HG03066 (cell line): ENCODE results near the gene CLNK.
"Not testable (repeated sequence)": the region's sequence is repeated elsewhere in the genome, so short reads cannot be mapped to it uniquely, and the experiment has no call there.

Source experiments
- ATAC-seq: cut with Tn5 transposase; IDR thresholded peaks from one replicate; pipeline ENCODE4 v1.9.1; 2021; ENCODE audit warnings: low read depth; ENCODE audit not compliant: unreplicated experiment

CLNK gene

DNA sequence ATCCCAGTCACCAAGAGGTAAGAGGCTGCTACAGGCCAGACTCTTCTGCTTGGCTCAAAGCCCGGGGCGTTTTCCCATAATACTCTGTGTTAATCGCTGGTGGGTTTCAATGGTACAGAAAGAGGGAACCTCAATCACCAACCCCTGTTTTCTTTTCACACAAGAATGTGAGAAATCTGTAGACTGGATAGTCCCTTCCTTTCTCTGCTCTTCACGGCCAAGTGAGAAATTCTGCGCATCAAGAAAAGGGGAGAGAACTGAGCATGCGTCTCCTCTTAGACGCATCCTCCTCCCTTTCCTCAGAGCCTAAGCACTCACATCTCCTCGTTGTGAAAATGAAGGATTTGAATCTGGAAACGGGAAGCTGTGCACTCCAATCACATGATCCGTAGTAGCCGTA lies 64.7 kb downstream of the CLNK start:
- ATAC-seq: no peak

DNA sequence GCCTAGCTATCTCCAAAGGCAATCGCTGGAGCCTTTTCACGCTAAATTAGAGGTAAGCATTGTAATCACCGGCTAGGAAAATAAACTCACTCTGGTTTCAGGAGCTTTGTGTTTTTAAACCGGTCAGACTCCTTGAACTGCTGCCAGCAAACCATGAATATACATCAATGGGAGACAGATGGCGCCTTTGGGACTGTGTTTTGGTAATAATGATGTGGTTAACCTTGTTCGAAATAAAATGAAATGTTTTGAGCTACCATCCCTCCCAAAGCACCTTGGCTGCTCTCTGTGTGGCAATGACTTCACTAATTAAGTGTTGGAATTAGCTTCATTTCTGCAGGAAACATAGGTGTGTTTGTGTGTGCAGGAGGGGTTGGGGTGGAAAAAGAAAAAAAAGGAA lies 65.3 kb downstream of the CLNK start:
- no peak for ATAC-seq

DNA sequence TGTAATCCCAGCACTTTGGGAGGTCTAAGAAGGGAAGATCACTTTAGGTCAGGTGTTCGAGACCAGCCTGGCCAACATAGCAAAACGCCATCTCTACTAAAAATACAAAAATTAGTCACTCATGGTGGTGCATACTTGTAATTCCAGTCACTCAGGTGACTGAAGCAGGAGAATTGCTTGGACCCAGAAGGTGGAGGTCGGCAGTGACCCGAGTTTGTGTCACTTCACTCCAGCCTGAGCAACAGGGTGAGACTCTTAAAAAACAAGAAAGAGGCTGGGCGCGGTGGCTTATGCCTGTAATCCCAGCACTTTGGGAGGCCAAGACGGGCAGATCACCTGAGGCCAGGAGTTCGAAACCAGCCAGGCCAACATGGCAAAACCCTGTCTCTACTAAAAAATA lies 69.6 kb downstream of the CLNK start:
- ATAC-seq: not testable (repeated sequence)

DNA sequence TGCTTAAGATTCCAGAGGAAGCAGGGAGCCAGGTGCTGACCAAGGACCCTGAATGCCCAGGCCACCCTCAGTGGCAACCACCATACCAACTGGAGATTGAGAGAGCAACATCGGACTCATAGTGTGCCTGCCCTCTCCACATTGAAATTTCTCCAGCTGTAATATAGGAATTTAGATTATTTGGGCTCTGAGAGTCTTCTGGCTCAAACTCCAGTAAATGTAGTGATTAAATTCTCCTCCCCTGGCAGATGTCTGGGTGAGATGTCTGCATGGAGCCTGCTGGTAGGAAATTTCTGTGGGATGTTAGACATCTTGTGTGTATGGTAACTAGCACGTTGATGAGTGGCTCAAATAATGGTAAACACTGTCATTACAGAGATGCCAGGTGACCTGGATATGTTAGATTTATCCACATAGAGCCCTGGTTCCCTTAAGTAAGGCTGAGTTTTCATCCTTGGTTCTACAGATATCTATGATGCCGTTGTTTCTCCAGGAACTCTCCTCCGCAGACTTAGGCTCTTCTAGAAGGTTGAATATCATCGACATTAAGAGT lies 70.6 kb downstream of the CLNK start:
- ATAC-seq: no peak

DNA sequence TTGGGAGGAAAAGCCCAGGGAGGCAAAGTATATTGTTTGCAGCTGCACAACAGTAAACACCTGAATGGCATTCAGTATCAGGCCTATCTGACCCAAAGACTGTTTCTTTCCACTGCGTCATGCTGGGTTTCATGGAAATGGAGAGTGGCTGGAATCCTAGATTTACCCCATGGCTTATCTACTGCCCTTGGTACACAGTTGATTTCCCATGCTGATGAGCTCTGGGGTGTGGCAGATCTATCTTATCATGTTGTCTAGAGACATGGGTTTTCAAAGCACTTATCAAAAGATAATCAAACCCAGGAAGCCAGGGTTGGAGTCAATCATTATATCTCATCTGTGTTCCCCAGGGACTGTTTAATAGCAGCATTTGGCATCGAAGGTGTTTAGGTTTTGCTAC lies 72.1 kb downstream of the CLNK start:
- no peak for ATAC-seq

DNA sequence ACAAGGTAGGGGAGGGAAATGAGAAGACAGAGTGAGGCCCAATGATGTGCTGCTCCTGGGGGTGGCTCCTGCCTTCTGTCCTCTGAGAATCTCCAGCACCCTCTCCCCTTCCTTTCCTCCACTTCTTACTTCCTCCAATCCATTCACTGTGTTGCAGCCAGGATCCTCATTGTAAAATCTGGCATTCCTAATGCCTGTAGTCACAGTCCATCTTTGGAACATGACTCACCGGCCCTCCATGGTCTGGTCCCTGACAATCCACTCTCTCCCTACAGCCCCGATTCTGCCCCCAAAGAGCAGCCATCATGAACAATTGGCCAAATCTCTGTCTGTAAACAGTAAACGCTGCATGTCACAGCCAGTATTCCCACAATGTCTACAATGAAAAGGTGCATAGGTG lies 72.9 kb downstream of the CLNK start:
- ATAC-seq: no peak

DNA sequence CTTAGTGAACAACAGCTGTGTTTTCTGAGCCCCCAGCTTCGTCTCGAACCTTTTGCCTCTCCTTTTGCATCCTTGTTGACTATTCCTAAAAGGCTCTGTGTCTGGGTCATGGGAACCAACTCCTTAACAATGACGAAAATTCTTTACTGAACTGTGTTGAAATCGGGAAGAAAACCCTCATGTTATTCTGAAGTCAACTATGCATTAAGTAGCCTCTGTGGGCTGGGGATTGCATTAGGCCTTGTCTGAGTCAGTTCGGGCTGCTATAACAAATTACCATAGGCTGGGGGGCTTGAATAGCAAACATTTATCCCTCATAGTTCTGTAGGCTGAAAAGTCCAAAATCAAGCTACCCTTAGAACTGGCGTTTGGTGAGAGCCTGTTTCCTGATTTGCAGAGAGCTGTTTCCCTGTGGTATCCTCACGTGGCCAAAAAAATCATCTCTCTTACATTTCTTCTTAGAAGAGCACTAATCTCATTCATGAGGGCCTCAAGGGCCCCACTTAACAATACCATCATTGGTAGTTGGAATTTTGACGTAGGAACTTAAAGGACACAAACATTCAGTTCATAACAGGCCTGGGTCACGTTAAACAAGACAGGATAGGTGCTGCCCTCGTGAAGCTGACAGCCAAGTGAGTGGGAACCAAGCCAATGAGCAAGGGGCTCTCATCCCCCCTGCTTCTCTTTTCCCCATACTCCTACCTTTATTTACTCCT lies 75.9 kb downstream of the CLNK start:
- no peak for ATAC-seq

DNA sequence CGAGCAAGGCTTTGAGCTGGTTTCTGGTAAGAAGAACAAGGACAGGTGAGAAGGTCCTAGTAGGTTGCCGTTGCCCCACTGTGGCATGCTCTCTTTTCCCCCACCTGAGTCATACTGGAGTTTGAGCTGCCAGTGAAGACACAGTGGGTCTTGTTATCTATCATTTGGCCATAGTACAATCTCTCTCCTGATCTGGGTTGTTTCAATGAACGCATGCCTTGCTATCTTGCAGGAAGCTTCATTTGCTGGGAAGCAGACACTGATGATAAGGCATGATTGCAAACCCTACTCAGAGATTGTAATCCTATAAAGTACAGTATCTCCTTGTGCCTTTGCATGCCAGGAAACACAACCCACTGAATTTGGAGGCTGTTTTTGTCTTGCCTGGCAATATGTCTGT lies 77.4 kb downstream of the CLNK start:
- ATAC-seq: no peak

DNA sequence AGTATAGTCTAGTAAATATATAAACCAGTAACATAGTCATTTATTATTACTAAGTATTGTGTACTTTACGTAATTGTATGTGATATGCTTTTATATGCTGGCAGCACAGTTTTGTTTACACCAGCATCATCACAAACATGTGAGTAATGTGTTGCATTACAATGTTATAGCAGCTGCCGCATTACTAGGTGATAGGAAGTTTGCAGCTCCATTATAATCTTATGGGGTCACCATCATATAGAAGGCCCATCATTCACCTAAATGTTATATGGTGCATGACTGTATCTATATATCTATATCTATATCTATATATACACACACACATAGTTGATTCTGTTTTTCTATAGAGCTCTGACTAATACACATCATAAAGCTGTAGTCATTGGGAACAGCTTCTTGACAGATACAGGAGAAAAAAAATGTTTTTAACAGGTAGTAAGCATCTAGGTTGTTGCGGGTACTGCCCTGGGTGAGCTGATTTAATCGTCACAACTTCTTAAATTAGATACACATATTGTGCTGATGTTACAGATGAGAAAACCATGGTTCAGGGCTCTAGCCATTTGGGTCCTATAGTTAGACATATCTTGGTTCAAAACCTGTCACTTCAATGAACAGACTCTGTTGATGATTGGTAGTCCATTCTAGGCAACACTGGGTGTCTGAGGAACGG lies 77.9 kb downstream of the CLNK start:
- no peak for ATAC-seq

DNA sequence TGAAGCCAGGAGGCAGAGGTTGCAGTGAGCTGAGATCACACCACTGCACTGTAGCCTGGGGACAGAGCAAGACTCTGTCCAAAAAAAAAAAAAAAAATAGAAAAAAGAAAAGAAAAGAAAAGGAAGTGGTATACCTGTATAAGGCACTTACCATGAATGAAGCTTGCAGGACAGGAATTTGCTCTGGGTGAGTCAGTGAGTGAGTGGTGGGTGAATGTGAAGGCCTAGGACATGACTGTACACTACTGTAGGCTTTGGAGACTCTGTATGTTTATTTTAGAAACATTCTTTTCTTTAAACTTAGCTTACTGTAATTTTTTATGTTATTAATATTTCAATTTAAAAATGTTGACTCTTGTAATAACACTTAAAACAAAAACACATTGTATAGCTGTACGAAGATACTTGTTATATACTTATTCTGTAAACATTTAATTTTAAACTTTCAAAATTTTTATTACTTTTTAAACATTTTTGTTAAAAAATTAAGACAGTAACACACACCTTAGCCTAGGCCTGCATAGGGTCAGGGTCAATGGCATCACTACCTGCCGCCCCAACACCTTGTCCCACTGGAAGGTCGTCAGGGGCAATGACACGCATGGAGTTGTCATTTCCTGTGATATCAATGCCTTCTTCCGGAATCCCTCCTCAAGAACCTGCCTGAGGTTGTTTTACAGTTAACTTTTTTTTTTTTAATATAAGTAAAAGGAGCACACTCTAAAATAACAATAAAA lies 78.7 kb downstream of the CLNK start:
- no peak for ATAC-seq

DNA sequence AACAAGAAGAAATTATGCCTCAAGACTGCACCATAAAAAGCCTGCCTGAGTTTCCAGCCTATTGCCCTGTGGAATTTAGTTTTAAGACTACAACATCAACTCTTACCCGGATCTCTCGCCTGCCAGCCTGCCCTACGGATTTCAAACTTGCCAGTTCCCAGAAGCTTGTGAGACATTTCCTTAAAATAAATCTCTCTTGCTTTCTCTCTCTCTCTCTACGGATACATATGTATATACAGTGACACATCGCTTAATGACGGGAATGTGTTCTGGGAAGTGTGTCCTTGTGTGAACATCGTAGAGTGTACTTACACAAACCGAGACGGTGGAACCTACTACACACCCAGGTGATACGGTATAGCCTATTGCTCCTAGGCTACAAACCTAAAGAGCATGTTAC lies 79.5 kb downstream of the CLNK start:
- no peak for ATAC-seq

DNA sequence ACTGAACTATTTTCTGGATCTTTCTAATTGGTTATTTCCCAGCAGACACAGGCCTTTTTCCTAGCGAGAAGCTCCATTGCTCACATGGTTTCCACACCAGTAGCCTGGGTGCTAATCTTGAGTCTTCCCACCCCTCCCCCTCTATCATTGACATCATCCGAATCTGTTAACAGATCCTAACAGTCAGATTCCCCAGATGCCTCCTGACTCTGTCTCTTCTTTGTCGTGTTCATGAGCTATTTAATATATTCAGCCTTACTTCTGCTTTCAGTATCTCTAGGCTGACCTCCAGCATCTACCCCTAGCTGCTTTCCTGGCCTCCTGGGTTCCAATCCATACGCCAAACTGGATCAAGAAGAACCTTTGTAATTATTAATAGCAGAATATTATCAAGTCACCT lies 85.0 kb downstream of the CLNK start:
- ATAC-seq: no peak

DNA sequence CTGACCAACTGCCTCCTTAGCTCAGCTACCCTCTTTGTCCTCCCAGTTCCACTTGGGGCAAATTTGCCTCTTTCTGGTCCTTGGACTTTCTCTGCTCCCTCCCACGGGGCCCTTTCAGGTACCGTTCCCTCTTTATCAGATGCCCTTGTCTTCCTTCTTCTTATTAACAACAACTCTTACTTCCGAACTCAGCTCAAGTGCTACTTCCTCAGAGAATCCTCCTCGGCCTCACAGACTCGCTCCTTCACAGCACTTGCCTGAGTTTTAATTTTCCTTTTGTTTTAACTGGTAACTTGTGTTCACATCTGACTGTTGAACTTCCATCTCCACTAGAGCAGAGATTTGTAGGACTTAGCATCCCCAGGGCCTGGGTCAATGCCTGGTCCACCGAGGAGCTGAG lies 85.7 kb downstream of the CLNK start:
- ATAC-seq: no peak

DNA sequence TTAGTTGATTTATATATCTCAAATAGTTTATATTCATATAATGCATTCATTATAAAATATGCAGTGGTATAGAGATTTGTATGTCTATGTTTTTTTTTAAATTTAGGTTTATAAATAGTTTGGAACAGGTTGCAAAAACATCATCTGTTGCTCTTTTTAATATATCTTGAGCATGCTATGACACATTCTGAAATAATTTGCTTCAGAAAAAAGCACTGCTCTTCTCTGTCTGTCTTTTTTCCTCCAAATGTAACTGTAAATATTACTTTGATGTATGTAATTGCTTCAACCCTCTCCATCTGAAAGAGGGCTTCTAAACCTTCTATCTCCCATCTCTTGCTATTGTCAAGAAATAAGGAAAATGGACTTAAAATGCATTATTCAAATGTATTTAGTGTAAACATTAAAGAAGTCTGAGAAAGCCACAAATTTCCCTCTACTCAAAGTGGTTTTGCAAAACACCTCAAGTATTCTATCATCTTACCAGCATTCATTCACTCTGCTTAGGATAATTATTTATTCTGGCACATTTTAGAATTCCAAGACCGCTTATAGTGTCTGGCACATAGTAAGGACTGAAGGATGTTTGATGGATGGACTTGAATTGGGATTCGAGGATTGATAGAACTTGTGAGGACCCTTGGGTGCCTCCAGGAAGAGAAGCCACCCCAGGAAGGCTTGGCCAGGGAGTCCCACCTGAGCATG lies 87.8 kb downstream of the CLNK start:
- ATAC-seq: no peak

DNA sequence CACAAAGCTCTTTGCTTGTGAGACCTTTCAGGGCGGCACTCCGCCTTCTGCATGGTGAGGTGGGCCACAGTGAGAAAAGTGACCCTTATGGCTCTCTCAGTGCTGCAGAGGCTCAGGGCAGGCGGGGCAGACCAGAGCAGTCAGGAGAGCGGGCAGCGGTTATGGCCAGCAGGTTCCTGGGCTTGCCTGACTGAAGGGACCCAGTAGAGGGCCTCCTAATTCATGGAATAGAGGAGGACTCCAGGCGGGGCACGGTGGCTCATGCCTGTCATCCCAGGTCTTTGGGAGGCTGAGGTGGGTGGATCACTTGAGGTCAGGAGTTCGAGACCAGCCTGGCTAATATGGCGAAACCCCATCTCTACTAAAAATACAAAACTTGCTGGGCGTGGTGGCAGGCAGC lies 91.4 kb downstream of the CLNK start:
- ATAC-seq: no peak

DNA sequence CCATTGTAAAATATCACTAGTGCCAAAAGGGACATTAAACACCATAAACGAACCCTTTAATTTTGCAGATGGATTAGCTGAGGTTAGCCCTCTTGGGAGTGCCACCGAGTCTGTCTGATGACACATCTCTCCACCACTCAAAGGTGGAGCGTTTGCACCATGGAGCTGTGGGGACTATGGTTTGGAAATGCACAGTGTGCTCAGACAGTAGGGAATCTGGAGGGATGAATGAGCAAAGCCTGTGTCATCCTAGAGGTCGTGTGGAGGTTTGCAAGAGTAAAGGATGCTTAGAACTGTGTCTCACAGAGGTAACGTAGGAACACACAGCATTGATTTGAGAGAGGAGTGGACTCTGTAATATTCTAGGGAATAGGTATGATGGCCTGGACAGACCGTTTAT lies 93.7 kb downstream of the CLNK start:
- ATAC-seq: no peak

DNA sequence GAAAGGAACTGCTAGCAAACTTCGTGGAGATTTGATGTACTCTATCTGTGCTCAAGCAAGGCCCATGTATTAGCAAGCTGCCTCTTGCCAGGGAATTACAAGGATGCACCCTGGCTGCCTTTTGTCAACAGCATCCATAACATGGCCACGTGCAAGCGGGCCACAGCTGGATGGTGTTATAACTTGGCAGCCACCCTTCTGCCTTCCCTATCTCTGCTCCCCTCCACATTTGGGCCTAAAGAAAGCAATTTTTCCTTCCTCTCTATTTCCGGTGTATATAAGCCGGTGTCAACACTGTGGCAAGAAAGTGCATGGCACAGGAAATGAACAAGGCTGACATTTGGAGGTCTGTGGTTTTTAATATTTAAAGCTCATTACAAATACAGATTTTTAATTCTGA lies 94.8 kb downstream of the CLNK start:
- no peak for ATAC-seq

DNA sequence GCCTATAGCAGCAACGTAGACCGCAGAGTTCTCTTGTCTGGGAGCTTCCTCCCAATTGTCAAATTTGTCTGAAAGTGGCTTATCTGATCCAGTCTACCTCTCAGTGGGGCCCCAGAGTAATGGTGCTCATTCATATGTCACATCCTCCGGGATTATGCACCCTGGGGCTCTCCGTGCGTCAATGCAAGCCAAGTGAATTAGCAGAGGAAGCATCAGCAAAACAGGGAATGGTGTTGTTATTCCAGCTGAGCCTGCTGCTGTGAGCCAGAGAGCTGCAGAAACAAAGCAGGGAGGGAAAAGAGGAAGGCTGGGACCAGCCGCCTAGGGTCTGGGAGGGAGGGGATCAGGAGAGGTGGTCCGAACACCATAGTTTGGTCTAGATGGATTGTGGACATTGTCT lies 95.2 kb downstream of the CLNK start:
- no peak for ATAC-seq

DNA sequence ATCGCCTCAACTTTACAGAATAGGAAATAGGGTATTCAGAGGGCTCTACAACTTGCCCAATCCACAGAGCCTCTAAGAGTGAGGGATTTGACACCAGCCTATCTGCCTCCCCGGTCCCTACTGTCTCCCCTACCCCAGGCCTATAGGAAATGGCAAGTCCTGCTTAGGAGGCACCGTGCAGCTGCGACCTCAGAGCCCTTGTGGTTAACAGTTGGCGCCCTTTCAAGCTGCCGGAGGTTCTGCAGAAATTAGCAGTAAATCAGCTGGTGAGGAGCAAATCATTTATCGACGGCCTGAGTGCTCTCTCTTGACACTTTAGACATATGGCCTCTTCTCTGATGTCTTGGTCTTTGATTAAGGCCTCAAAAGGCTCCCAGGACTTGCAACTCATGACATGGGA lies 96.9 kb downstream of the CLNK start:
- no peak for ATAC-seq

DNA sequence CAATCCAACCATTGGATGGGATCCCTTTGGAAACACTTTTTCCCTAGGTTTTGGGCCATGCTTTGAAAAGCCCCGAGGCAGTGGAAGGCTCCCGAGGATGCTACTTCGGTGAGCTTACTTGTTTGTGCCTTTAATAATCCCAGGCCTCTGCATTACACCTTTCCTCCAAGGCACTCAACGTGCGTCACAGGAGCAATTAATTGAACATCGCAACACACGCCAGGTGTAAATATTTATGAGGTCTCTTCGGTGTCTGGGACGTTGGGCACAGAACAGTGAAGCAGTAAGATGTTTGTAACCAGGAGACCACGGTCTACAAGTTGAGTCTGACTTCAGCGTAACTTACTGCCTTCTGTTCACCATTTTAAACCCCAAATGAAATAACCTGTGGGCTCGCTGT lies 97.3 kb downstream of the CLNK start:
- no peak for ATAC-seq

DNA sequence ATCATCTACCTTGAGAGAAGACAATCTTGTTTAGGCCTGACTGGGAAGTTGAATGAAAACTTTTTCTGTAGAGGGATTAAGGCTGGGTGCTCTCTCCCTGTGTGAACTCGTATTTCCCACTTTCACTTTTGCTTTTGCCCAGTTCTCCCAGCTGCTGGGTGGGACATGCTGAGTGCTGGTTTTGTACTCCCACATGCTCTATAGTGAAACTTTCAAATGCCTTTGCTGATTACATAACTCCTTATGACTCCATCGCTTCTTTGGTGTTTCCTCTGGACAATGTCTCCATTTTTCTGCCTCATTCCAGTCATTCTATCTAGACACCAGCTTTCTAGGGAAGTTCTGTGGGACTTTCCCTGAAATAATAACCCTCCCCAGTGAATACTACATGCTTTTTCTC lies 100.5 kb downstream of the CLNK start:
- ATAC-seq: peak; percentile 58
